T-helper 2 cell treated with Interferon-gamma antibody and Interleukin-4, amounts not matched to agents 100 ng/mL and 5 ng/mL, for 36 hours (primary cell): ENCODE measurements around the gene STAP2. TPM values are rescaled to one million over a fixed set of nuclear protein-coding genes. Genes with fewer than 3 reads are reported as not detected.

Experiments
- intact Hi-C: fragments of 100-400 bp; cut with micrococcal nuclease; formaldehyde crosslinking; loops from one replicate; pipeline ENCODE4 v1.15.1; 2023
- total RNA-seq: library from RNA; stranded (reverse); gene quantifications from 2 replicates; pipeline ENCODE4 v1.2.3, GENCODE V29; 2022

STAP2 gene
- total RNA-seq, 1 donor from 2014 or later, result 10.4 TPM

DNA sequence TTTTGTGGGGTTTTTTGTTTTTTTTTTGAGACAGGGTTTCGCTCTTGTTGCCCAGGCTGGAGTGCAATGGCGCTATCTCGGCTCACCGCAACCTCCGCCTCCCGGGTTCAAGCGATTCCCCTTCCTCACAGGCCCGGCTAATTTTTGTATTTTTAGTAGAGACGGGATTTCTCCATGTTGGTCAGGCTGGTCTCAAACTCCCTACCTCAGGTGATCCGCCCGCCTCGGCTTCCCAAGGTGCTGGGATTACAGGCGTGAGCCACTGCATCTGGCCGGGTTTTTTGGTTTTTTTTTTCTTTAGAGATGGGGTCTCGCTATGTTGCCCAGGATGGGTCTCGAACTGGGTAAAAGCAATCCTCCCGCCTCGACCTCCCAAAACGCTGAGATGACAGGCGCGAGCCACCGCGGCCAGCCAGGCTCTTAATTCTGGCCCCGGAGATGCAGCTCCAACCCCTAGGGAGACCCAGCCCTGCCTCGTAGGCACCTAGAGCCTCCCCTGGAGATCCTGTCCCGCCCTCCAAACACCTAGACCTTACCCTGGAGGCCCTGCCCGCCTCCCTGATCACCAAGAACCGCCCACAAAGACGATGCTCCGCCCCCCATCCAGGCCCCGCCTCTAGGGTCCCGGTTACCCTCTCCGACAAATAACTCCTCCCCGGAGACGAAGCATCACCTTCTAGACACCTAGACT is 9.5 kb downstream of the STAP2 start:
- intact Hi-C loops, result loop anchor here (1.0 to 5.0 kb wide), 2 partner anchors 13 to 143 kb away; partner anchors contain the start of gene HDGFL2

- intact Hi-C loops, result loop anchor here (1.0 to 5.0 kb wide), 2 partner anchors 14 to 144 kb away; partner anchors contain the start of gene HDGFL2
Measured at GRCh38 chr19:4328243-4328990, 10.2 kb downstream of the STAP2 start.

DNA sequence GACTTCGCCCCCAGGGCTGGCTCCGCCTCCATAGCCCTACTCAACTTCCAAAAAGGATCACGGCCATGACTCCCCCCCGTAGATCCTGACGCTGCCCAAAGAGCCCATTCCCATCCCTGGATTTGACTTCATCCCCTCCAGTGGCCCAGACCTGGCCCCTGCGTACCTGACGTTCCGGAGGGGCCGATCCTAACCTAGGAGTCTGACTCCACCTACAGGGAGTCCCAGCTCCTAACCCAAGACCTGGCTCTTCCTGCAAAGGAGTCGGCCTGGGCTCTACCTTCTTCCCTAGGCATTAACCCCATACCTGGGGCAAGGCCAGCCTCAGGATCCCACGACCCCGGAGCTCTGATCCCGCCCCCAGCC is 10.8 kb downstream of the STAP2 start:
- intact Hi-C loops, result loop anchor here (1.0 to 5.0 kb wide), 2 partner anchors 14 to 144 kb away; partner anchors contain the start of gene HDGFL2

GRCh38 chr19:4327252-4327876 is 11.3 kb downstream of the STAP2 start:
- intact Hi-C loops, result loop anchor here (5.0 kb wide), 1 partner anchor 145 kb away; the partner anchor contains the start of gene HDGFL2

GRCh38 chr19:4326837-4327251 is 11.8 kb downstream of the STAP2 start:
- intact Hi-C loops, result loop anchor here (5.0 kb wide), 1 partner anchor 145 kb away; the partner anchor contains the start of gene HDGFL2

- intact Hi-C loops, result loop anchor here (5.0 kb wide), 1 partner anchor 146 kb away; the partner anchor contains the start of gene HDGFL2
Measured at GRCh38 chr19:4326215-4326836, 12.3 kb downstream of the STAP2 start.

DNA sequence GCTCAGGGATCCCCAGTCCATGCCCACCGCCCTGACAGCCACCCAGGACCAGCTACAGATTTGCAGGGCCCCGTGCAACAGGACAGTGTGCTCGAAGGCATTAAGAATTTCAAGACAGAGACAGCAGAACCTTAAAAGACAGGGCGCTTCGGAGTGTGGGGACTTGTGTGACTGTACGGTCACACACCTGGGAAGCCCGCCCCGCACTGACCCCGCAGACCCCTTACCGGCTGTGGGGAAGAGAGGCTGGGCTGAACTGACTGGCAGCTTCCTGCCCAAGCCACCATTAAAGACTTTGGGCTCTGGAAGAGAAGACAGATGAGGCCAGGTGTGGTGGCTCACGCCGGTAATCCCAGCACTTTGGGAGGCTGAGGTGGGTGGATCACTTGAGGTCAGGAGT is 14.4 kb downstream of the STAP2 start:
- intact Hi-C loops, result no loop called here

DNA sequence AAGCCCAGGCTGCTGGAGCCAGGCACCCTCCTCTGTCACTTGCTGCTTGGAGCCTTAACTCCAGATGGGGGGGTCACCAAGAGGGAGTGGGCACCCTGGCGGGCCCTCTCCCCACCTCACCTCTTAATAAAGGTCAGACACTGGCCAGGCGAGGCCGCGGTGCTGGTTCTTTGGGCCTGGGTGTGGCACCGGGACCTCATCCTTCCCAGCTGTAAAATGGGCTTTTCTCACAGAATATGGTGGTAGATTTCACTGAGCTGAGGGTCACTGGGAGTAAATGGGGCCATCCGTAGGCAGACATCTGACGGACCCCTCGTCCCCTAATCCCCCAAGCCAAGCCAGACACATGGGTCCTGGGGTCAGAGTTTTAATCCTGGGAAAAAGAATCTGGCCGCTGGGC is 14.9 kb downstream of the STAP2 start:
- intact Hi-C loops, result no loop called here

- intact Hi-C loops, result no loop called here
Measured at GRCh38 chr19:4322942-4323665, 15.5 kb downstream of the STAP2 start.

GRCh38 chr19:4320419-4320818 is 18.2 kb downstream of the STAP2 start:
- intact Hi-C loops, result no loop called here

DNA sequence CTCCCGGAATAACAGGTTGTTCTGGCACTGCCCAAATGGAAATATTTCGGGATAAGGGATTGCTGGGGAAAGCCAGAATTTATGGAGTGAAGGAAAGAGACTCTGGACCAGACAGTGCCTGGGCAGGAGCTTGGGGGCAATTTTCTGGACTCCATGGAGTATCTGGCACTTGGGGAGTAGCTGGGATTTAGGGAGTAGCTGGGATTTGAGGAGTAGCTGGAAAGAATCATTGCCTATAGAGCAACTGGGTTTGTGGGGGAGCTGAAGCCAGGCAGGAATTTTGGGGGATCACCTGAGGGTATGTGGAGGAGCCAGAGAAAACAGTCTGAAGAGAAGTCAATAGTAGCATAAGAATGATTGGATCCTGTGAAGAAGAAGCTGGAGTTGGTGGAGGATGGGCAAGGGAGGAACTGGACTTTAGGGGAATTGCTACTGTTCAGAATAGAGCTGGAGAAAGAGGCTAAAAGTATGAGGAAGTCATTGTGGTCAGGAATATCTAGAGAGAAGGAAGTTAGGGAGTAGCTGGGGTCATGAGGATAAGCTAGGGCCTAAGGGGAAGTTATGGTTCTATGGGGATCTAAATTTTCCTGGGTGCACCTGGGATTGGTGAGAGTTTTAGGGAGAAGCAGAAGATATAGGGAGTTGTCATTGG is 19.4 kb downstream of the STAP2 start:
- intact Hi-C loops, result no loop called here

GRCh38 chr19:4318460-4318859 is 20.2 kb downstream of the STAP2 start:
- intact Hi-C loops, result no loop called here

GRCh38 chr19:4316956-4317355 is 21.7 kb downstream of the STAP2 start:
- intact Hi-C loops, result no loop called here

GRCh38 chr19:4313847-4314490 is 24.7 kb downstream of the STAP2 start:
- intact Hi-C loops, result no loop called here

GRCh38 chr19:4310247-4311121 is 28.1 kb downstream of the STAP2 start:
- intact Hi-C loops, result no loop called here

- intact Hi-C loops, result no loop called here
Measured at GRCh38 chr19:4305659-4306058, 33.0 kb downstream of the STAP2 start.

DNA sequence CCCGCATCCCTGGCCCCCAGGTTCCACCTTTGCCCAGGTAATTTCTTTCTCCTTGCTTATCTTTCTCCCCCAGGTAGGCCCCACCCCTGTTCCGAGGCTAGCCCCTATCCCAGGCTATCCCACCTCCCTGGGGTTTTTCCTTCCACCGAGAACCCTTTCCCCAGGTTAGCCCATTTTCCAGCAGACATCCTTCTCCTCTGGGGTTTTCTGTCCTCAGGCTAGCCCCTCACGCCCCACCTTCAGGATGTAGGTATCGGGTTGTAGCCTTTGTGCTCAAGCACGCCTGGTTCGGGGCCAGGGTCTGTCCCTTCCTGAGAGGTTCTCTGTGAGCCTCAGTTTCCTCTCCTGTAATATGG is 33.4 kb downstream of the STAP2 start:
- intact Hi-C loops, result no loop called here

DNA sequence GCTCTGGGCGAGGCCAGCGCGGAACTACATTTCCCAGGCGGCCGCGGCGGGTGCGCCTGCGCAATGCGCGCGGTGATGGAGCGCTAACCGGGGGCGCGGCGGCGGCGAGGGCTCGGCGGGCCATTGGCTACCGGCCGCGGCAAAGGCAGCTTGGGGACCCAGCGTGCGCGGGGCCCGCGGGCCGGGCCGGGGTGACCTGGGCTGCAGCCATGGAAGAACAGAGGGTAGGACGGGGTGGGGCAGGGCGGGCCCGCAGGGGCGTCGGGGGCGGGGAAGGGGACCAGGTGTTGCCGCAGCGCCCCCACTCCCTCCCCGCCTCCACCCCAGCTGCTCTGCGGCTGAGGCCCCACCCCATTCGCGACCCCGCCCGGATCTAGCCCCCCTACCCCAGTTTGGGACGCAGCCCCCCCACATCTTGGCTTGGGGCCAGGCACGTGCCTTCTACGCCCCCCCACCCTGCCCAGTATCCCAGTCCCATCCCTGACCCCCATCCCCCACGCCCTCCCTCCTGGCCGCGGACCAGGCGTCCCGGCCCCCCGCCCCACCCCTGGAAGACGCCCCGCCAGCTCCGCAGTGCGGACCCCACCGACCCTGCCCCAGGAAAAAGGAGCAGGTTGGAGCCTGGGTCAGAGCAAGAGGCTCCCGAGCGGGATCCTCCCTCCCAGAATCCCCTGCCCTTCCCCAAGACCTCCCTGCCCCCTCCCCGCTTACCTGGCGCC is 33.9 kb downstream of the STAP2 start, which contains the start of gene FSD1:
Gene FSD1 (plus strand): TSS at position 61 of the 719 bp plus-strand sequence. CDS start 149 bp downstream, at position 210.
- intact Hi-C loops, result no loop called here
